22Rv1 (cell line): Measurements from ENCODE around the gene NFKBIE.

Source experiments
- H3K27ac ChIP-seq: fragments of 450-650 bp; 2 replicates; pipeline ENCODE4 v1.5.1; 2017
- ZFX ChIP-seq: fragments of 450-650 bp; IDR thresholded peaks from 2 replicates; pipeline ENCODE4 v1.6.1; 2017; ENCODE audit warnings: antibody characterized with exemption, borderline replicate concordance
- TF ChIP-seq, protein P1 (sequence below): fragments of 450-650 bp; IDR thresholded peaks from 2 replicates; pipeline ENCODE4 v1.5.1; 2017; ENCODE audit warnings: mild to moderate bottlenecking

NFKBIE gene

DNA sequence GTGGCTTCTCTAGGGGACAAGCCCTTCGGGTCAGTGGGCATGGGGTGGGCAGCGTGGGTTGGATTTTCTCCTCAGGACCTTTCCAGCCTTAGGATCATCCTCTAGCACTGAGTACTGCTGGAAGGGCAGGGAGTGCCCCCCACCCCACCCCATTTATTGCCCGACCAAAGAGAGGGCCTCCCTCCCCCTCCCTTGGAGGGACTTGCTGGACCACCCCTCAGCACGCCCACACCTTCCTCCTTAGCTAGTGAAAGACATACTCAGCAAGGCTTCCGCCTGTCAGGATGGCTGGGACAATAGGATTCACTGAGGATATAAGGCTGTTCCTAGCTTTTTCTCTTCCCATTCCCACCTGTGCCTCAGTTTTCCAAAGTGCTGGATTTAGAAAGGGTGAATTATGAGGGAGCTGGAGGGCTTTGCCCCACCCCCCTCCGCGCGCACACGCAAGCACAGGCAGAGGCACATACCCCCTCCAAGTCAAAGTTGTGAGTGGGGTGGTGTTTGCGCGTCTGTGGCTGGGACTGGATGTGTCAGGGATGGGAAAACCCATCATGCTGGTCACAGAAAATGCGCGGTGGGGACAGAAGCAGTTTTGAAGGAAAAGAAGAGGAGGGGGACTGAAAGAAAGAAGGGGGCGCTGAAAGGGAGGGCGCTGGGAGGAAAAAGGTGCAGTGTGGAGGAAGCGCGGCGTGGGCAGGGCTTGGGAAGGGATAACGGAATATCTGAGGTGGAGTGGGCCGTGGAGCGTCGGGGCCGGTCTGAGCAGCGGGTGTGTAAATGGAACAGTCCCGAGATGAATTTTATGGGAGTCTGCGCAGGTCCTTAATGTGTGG, 42.6 kb downstream of the NFKBIE start:
- H3K27ac ChIP-seq: peak overlapping the region; percentile 79
- TF ChIP-seq ZFX: no peak
- TF ChIP-seq, protein P1, sequence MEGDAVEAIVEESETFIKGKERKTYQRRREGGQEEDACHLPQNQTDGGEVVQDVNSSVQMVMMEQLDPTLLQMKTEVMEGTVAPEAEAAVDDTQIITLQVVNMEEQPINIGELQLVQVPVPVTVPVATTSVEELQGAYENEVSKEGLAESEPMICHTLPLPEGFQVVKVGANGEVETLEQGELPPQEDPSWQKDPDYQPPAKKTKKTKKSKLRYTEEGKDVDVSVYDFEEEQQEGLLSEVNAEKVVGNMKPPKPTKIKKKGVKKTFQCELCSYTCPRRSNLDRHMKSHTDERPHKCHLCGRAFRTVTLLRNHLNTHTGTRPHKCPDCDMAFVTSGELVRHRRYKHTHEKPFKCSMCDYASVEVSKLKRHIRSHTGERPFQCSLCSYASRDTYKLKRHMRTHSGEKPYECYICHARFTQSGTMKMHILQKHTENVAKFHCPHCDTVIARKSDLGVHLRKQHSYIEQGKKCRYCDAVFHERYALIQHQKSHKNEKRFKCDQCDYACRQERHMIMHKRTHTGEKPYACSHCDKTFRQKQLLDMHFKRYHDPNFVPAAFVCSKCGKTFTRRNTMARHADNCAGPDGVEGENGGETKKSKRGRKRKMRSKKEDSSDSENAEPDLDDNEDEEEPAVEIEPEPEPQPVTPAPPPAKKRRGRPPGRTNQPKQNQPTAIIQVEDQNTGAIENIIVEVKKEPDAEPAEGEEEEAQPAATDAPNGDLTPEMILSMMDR: no peak

DNA sequence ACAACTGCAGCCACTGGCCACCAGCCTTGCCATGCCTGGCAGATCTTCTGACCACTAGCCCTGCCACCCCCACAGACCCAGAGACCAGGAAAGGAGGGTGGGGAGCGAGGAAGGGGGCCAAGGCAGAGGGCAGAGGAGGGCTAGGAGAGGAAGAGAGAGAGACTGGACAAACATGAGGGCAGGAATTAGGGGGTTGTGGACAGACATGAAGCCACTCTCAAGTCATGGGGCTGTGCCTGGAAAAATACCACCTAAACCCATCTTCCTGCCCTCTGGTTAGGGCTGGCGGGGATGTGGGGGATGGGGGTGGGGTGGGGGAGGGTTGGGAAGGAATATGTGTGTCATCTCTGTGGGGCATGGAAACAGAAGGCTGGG, 43.4 kb downstream of the NFKBIE start:
- no peak overlapping the region; the same call in 1 of the 2 replicates for H3K27ac ChIP-seq
- TF ChIP-seq, protein P1: no peak
- TF ChIP-seq ZFX: no peak

DNA sequence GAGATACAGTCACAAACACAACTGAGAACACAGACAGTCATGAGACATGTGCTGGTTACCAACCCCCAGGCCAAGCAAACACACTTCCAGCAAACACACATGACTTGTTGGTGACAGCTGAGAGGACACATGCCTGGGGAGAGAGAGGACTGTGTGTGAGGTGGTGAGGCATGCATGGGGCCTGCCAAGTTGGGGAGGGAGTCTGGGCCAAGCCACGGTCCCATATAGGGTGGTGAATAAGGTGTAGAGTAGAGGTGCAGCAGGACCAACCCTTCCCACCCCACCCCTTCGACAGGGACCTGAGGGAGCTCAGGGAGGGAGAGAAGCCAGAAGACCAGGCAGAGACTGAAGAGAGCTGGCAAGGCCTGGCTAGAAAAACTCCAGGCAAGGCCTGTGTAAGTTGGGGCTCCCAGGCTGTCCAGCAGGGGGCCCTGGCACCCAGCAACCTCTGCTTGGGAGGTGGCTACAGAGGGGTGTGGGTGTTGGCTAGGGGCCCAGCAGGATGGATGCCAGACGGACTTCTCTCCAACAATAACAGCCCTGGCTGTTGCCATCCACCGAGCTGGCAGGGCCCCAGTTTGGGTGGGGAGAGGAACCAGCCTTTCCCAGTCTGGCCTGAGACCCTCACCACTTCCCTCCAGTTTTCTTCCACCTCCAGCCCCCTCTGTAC, 43.9 kb downstream of the NFKBIE start:
- TF ChIP-seq, protein P1: peak; percentile 32
- no peak for TF ChIP-seq ZFX
- peak overlapping the region; percentile 41 for H3K27ac ChIP-seq

DNA sequence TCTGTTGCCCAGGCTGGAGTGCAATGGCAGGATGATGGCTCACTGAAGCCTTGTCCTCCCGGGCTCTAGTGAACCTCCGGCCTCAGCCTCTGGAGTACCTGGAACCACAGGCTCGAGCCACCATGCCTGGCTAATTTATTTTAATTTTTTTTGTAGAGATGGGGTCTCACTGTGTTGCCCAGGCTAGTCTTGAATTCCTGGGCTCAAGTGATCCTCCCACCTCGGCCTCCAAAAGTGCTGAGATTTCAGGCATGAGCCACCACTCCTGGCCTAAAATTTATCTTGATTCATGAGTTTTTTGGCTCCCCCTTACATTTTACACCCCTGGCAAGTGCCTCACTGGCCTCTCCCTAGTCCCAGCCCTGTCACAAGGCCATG, 44.4 kb downstream of the NFKBIE start:
- peak overlapping the region; percentile 41 for H3K27ac ChIP-seq
- no peak for TF ChIP-seq ZFX
- TF ChIP-seq, protein P1: no peak

DNA sequence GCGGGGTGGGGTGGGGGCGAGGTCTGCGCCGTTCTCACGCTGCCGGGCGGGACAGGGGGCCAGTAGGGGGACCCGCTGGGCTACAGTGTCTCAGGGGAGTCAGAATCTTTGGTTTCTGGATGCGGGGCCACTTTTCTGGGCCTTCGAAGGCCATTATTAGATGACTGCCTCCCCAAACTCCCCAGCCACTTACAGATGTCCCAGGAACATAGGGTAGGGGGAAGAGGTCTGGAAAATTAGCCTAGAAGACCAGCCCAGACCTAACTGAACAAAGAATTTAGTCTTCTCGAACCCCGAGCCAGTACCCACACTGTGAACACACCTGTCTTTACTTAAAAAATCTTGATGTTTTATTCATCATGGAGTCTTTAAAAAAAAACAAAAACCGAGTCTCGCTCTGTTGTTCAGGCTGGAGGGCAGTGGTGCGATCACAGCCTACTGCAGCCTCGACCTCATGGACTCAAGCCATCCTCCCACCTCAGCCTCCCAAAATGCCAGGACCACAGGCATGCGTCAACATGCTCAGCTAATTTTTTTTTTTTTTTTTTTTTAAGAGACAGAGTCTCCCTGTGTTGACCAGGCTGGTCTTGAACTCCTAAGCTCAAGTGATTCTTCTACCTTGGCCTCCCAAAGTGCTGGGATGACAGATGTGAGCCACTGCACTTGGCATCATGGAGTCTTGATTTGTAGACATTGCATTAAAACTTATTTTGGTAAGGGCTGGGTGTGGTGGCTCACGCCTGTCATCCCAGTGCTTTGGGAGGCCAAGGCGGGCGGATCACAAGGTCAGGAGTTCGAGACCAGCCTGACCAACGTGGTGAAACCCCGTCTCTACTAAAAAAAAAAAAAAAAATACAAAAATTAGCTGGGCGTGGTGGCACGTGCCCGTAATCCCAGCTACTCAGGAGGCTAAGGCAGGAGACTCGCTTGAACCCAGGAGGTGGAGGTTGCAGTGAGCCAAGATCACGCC, 45.3 kb downstream of the NFKBIE start:
- H3K27ac ChIP-seq: peak overlapping the region; percentile 58

DNA sequence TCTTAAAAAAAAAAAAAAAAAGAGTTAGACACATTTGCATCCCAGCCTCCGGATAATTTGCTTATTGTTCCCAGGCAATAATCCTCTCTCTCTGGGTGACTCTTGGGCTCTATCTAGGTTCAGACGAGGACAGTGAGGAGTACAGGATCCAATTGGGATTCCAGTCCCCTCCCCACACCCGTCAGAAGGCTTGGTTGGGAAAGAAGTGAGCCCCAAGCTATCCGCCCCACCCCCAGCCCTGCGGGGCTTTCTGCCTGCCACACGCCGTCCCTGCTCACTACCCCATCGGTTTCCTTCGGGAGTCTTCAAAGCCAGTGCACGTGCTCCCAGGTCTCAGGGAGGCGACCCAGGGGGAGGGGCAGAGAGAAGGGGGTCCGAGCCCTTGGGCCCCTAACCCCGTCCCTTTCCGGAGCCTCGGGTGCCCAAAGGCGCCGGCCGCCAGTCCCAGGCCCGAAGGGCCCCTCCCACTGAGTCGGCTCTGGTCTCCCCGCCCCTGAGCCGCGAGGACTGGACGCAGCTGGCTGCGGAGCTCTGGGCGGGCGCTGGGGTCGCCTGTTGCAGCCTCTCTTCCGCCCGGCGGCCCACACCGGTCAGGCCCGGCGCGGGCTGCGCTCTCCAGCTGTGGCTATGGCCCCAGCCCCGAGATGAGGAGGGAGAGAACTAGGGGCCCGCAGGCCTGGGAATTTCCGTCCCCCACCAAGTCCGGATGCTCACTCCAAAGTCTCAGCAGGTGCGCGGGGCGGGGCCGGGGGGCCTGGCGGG, 46.1 kb downstream of the NFKBIE start:
- TF ChIP-seq, protein P1: no peak
- TF ChIP-seq ZFX: no peak

More for the DNA sequence above, 45.3 kb downstream of the NFKBIE start:
- no peak for TF ChIP-seq ZFX
- TF ChIP-seq, protein P1: no peak

More for the DNA sequence above, 46.1 kb downstream of the NFKBIE start:
- H3K27ac ChIP-seq: peak overlapping the region; percentile 58
